Muscle of arm (tissue), 14 donors: ENCODE data around the gene ZNF687. TPM values are rescaled to one million over a fixed set of nuclear protein-coding genes. Genes with fewer than 3 reads are reported as not detected.
"Not testable (repeated sequence)": the region's sequence is repeated elsewhere in the genome, so short reads cannot be mapped to it uniquely, and the experiment has no call there.

Experiments used
- DNase-seq: peaks from one replicate; pipeline ENCODE4 v3.0.0-alpha.2; 2013
- long read RNA-seq, 11 donors: transcript quantifications; one replicate each; lab custom pipeline, GENCODE V29; 2026
- polyA plus RNA-seq, 12 donors: library from polyadenylated mRNA; unstranded; fragments of 120-200 nt; gene quantifications; one replicate each; pipeline ENCODE4 v1.2.1, GENCODE V29; 2013; ENCODE audit not compliant: insufficient read length in 12 of 12

The ZNF687 gene
- 10 to 100 TPM in 10 of 12 donors, 1 to 10 TPM in 1, not detected in 1; 9.9 to 27.0 (median 12.3) TPM for polyA plus RNA-seq
- long read RNA-seq, donor 1, full-length matches to known transcripts, result 4 of 36 reads
- long read RNA-seq, donor 1, partial matches to known transcripts, result 32 of 36 reads
- long read RNA-seq, donor 1, other reads (novel, unspliced or antisense), result 0 of 36 reads
- long read RNA-seq, donor 2, partial matches to known transcripts, result 0 of 2 reads
- long read RNA-seq, donor 2, other reads (novel, unspliced or antisense), result 0 of 2 reads
- long read RNA-seq, donor 3, partial matches to known transcripts, result 5 of 7 reads
- long read RNA-seq, donor 3, other reads (novel, unspliced or antisense), result 0 of 7 reads
- long read RNA-seq, donor 4, full-length matches to known transcripts, result 2 of 14 reads
- long read RNA-seq, donor 4, partial matches to known transcripts, result 12 of 14 reads
- long read RNA-seq, donor 4, other reads (novel, unspliced or antisense), result 0 of 14 reads
- long read RNA-seq, donor 5, full-length matches to known transcripts, result 8 of 53 reads
- long read RNA-seq, donor 5, partial matches to known transcripts, result 38 of 53 reads
- long read RNA-seq, donor 5, other reads (novel, unspliced or antisense), result 7 of 53 reads
- long read RNA-seq, donor 6, partial matches to known transcripts, result 7 of 7 reads
- long read RNA-seq, donor 6, other reads (novel, unspliced or antisense), result 0 of 7 reads
- long read RNA-seq, donor 7, result 0 reads
- long read RNA-seq, donor 8, partial matches to known transcripts, result 0 of 3 reads
- long read RNA-seq, donor 8, other reads (novel, unspliced or antisense), result 0 of 3 reads
- long read RNA-seq, donor 9, partial matches to known transcripts, result 0 of 2 reads
- long read RNA-seq, donor 9, other reads (novel, unspliced or antisense), result 0 of 2 reads
- long read RNA-seq, donor 10, full-length matches to known transcripts, result 5 of 27 reads
- long read RNA-seq, donor 10, partial matches to known transcripts, result 22 of 27 reads
- long read RNA-seq, donor 10, other reads (novel, unspliced or antisense), result 0 of 27 reads
- long read RNA-seq, donor 11, partial matches to known transcripts, result 0 of 3 reads
- long read RNA-seq, donor 11, other reads (novel, unspliced or antisense), result 0 of 3 reads

DNA sequence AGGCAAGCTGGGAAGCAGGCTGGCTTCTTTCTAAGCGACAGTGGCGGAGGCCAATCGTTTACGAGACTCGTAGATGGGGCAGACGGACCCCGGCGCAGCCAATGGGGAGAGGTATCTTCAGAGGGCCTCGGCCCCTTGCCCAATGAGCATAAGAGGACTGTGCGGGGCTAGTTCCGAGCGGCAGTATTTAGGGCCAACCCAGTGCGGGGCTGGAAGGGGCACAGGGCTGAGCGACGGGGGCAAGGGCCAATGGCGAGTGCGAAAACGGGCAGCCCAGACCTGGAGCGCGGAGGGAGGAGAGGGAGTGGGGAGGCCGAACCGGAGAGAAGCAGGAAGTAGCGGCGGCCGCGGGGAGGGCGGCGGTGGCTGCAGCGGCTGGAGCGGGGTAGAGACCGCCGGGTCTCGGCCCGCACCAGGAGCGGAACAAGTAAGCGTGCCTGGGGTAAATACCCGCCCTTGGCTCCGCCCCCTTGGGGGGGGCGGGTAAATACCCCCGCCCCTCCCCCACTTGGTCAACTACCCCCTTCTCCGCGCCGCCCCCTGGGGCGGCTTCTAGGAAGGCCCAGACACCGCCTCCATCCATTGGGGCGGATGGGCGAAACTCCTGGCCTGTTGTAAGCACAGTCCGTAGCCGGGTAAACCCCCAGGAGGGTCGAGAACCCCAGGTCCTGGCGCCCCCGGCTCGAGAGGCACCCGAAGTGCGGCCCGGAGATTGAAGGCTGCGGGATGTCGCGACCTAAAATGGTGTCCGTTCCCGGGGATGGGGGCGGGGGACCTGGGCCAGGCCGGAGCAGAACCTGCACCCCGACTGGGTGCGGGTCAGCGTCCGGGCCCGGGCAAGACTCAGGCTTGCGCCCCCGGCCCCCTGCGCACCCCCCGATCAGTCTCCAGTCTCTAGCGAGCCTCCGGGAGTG lies at the start of gene ZNF687:
Gene ZNF687 (plus strand): TSS at position 331 of the 914 bp plus-strand sequence. CDS start 3,993 bp downstream, outside the sequence.
- DNase-seq, result peak; percentile 100

DNA sequence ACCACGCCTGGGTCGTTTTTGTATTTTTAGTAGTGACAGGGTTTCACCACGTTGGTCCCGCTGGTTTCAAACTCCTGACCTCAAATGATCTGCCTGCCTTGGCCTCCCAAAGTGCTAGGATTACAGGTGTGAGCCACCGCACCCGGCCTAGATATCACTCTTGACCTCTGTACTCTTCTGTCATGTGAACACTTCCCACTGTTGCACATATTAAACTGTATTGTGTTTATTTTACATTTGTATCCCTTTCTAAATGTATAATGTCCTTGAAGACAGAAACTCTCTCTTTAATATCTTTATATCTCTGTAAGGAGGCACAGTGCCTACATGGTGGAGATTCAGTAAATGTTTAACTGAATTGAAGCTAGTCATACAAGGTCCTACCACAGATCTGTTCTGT lies 46.9 kb upstream of the ZNF687 start:
- no peak for DNase-seq

DNA sequence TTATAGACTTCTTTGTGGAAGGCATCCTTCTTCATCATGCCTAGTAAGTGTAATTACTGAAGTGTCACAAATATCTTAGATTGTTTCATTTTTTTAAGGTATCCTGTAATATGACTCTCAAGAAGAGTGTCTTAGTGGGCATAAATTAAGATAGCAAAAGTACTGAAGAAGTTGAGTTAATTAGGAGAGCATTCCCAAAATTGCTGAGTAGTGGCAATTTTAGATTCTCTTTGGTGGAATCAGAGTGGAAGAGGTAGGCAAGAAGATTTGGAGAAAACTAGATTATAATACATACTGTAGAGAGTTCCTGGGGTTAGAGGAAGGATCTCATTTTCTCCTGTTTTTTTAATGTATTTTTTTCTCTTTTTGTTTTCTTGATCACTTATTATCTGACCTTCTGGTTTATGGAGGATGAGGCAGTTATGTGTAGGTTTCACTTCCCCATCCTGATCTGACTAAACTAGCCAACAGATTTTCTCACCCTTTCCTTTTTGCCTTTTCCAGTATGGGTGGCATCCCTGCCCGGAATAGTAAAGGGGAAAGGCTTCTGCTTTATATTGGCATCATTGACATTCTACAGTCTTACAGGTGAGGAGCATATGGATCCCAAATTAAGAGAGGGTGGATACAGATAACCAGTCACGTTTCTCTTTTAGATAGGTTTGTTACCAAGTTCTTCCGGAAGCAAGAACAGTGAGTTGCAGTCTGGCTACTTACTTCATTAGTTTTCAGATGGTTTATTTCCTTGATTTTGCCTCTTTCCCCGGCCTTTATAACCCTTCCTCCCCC lies 44.2 kb upstream of the ZNF687 start:
- DNase-seq, result no peak

DNA sequence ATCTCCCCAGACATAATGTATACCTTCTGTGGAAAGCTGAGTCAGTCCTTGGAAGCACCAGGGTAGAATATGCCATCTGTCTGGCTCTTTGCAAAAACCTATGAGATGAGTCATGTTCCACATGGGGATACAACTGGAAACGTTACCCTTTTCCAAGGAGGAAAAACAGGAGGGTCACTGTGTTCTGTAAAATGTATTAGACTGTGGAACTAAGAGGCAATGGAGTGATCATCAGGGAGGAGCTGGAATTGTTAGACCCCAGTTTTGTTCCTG lies 43.7 kb upstream of the ZNF687 start:
- no peak for DNase-seq

DNA sequence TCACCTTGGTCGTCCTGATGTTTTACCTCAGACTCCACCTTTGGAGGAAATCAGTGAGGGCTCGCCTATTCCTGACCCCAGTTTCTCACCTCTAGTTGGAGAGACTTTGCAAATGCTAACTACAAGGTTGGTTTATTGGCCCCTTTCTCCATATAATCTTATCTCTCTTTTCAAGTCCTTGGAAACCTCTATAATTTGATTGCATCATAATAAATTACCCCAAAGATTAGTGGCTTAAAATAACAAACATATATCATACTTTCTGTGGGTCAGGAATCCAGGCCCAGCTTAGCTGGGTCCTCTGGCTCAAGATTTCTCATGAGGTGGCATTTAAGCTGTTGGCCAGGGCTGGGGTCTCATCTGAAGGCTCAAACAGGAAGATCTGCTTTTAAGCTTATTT lies 39.7 kb upstream of the ZNF687 start:
- no peak for DNase-seq

- DNase-seq, result no peak
Observed at GRCh38 chr1:151243683-151244216, 38.3 kb upstream of the ZNF687 start.

GRCh38 chr1:151246786-151247185 lies 35.3 kb upstream of the ZNF687 start:
- DNase-seq, result no peak

GRCh38 chr1:151251656-151252470 lies 30.2 kb upstream of the ZNF687 start:
- peak; percentile 69 for DNase-seq

- DNase-seq, result peak; percentile 98
Observed at GRCh38 chr1:151254217-151255213, 27.6 kb upstream of the ZNF687 start, which contains the start of gene PSMD4. TSS of gene PSMD4 (plus strand) at chr1:151254734. CDS start at chr1:151254783, 49 bp downstream.

DNA sequence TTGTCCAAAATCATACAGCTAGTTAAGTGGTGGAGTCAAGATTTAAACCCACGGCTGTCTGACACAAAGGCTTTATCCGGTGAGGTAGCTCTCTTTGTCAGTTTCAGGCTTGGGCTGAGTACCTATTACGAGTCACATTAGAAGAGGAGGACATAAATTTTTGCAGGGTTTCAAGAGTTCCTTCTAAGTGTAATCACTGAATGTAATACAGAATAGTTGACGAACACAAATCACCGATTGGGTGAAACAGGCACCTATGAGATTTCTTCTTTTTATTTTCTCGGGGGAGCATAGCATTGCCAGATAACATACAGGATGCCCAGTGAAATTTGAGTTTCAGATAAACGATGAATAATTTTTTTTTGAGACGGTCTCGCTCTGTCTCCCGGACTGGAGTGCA lies 26.7 kb upstream of the ZNF687 start:
- DNase-seq, result no peak

DNA sequence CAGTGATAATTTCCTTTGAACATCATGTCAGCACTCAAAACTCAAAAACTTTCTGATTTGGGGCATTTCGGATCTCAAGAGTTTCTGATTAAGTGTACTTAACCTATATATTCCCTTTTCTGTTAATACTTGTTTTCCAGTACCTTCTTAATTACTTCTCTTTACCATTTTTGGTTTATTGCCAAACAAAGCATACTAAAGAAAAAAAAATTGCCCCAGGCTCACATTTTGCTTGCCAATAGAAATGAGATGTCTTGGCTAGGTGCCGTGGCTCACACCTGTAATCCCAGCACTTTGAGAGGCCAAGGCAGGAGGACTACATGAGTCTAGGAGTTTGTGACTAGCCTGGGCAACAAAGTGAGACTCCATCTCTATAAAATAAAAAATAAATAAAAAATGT lies 22.7 kb upstream of the ZNF687 start:
- no peak for DNase-seq

GRCh38 chr1:151265446-151266236 lies 16.5 kb upstream of the ZNF687 start:
- no peak for DNase-seq

- no peak for DNase-seq
Observed at GRCh38 chr1:151266315-151266714, 15.8 kb upstream of the ZNF687 start.

DNA sequence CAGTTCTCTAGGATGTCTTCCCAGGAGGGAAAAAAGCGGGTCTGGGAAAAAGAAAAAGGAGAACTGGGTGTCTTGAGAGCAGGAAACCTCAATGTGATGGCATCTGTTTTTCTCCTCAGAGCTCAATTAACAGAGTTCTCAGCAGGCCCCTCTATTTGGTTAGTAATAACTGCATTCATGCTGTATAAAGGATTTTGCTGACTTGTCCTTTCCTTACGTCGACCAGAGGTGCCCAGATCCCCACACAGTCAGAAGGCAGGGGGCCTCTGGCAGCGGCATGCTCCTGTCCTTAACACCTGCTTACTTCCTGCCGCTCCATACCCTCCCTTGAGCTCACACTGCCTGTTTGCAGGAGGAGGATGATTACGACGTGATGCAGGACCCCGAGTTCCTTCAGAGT lies 15.3 kb upstream of the ZNF687 start:
- no peak for DNase-seq

DNA sequence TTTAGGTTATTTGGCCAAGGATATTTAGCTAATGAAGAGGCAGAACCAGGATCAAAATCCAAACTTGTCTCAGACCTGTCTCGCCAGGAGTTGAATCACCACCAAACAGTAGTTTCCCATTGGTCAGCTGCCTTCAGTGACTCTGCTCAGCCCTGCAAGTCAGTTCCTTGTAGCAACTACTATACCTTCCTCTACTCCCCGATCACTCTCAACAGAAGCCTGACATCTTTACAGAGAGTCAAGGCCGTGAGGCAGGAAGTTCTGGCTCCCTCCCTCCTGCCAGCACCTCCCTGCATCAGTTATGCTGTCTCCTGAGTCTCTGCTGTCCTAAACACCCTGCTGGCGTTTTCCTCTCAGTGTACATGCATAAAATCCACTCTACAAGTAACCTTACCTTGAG lies 14.3 kb upstream of the ZNF687 start:
- no peak for DNase-seq

DNA sequence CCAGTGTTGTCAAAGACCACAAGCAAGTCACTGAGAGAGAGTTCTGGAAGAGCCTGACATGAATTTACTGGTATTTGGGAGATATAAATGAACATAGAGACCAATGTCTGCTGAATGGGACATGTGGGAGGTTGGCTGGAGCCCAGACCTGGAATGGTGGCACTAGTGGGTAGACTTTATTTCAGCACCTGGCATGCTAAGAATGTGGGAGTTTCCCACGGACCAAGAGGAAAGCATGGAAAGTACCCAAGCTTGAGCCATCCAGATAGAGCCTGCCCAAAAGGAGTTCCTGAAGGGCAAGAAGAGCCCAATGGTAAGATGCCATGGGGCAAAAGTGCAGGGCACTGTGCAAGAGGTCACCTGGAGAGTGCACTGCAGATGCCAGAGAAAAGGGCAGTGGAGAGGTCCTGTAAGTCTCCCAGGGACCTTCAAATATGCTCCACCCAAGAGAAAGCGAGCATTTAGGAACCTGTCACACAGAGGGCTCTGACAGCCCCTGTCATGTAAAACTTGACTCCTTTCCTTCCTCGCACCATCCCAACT lies 8.1 kb upstream of the ZNF687 start:
- DNase-seq, result no peak

GRCh38 chr1:151275341-151275740 lies 6.8 kb upstream of the ZNF687 start:
- not testable (repeated sequence) for DNase-seq
